D341Med (cell line): ENCODE measurements around the gene TRIOBP.

Experiments used
- DNase-seq: peaks from one replicate; pipeline ENCODE4 v3.0.0; 2012; ENCODE audit warnings: low spot score

TRIOBP gene

GRCh38 chr22:37751449-37752188 is 54.8 kb downstream of the TRIOBP start:
- DNase-seq: no peak

DNA sequence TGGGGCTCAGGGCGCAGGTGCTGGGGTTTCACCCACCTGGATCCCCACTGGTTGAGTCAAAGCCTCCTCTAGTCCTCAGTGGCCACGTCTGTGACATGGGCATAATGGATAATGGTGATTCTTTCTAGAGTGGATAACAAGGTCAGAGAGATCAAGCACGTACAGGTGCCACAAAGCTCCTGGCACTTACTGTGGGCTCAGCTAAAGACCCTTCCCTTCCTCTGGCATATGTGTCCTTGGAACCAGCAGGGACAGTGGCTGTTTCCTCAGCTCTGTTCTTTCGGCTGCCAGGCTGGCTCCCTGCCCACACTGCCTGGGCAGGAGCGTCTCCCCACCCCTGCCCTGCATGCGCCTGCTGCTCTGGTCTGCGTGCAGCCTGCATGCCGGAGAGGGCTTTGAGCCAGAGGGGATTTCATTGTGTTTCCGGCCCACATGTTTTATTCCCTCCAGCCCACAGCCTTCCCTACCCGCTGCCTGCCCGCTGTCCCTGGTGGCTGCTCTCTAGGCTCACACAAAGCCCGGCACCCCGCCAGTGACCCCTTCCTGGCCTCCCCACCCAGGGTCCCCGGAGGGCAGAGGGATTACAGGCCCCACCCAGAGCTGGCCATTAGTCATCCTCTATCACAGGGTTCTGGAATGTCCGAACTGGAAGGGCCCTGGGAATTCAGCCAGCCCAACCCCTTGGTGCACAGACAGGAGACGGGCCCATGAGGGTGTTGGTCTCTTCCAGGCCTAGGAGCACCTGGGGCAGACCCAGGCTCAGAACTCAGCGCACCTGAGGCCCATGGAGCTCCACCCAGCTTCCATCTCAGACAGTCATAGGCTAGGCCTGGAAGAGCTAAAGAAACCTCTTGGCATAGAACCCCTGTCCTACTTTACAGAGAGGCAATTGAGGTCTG is 55.6 kb downstream of the TRIOBP start:
- no peak for DNase-seq

DNA sequence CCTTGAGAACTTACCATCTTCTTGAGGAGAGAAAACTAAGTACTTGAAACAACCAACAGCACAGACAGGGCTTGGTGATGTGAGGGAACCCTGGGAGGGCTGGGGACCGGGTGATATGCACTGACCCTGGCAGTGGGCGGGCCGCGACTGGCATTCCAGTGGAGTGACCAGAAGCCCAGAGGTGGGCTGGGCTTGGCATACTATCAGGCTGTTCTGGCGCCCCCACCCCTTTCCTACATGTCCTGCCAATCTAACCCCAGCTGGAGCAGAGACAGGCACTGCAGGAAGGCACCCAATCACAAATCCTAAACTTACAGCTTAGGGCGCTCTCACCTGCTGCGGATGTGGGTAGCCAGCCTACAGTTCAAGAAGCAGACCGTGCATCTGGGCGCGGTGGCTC is 56.9 kb downstream of the TRIOBP start:
- no peak for DNase-seq

DNA sequence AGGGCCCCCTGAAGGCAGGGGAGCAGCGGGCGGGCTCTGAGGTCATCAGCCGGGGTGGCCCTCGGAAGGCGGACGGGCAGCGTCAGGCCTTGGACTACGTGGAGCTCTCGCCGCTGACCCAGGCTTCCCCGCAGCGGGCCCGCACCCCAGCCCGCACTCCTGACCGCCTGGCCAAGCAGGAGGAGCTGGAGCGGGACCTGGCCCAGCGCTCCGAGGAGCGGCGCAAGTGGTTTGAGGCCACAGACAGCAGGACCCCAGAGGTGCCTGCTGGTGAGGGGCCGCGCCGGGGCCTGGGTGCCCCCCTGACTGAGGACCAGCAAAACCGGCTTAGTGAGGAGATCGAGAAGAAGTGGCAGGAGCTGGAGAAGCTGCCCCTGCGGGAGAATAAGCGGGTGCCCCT is 60.8 kb downstream of the TRIOBP start:
- no peak for DNase-seq

DNA sequence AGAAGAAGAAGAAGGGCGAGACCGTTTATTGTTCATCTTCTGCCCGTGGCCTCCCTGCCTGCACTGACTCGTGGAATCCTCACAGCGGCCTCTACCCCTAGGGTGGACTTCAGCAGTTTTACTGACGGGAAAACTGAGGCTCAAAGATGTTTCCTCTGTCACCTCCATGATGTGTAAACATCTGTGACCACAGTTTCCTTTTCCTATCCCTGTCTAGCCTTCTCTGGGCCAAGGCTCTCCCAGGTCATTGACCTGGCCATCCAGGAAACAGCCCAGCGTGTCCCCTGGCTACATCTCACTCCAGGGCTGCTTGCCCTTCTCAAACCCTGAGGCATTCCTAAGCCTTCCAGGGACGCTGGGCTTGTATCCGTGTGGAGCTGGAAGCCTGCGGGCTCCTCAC is 61.8 kb downstream of the TRIOBP start:
- no peak for DNase-seq

- DNase-seq: no peak
Measured at GRCh38 chr22:37759281-37759680, 62.4 kb downstream of the TRIOBP start.

- DNase-seq: no peak
Measured at GRCh38 chr22:37760152-37760551, 63.3 kb downstream of the TRIOBP start.

DNA sequence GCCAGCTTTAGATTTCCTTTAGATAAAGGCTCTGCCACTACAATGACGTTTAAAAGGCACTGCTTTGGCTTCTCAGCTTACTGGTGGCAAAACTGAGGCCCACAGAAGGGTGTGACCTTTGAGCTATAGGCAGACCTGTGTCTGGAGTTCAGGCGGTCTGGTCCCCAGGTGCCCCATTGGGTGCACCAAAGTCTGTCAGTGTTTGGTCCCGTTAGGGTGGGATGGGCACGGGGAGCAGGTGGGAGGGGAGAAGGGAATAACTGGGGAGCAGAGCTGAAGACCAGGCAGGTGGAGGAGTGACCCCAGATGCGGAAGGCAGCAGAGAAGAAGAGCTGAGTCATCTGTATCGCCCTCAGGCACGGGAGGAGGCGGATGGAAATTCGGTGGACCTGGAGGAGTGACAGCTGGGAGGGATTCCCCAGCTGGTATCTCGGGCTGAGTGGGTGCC is 65.6 kb downstream of the TRIOBP start:
- DNase-seq: no peak

- no peak for DNase-seq
Measured at GRCh38 chr22:37763012-37763411, 66.2 kb downstream of the TRIOBP start.

GRCh38 chr22:37763652-37764051 is 66.8 kb downstream of the TRIOBP start:
- no peak for DNase-seq

DNA sequence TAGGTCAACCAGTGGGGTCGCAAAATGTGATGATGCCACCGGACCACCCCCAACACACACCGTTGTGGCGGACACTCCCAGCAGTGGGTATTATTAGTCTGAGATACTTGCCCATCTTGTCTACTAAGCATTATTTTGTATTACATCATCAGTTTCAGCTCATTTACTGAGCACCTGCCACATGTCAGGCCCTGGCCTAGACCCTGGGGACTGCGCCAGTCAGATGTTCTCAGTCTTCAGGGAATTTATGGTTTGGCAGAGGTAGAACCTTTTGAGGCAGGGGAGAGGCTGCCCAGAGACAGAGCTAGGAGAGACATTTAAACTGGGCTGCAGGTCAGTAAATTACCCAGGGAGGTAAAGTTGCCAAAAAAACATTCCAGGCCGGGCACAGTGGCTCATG is 67.8 kb downstream of the TRIOBP start:
- peak; percentile 75 for DNase-seq

DNA sequence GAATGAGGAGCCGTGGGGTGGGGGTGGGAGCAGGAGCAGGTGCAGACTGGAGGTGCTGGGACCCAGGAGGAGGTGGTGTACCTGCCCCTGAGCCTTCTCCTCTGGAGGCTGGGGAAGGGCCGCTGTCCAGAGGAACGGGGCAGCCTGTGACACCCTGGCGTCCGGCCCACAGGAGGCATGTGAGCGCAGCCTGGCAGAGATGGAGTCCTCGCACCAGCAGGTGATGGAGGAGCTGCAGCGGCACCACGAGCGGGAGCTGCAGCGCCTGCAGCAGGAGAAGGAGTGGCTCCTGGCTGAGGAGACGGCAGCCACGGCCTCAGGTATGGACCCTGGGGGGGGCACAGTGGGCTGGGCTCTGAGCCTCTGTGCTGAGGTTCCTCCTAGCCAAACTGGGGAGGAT is 68.7 kb downstream of the TRIOBP start:
- no peak for DNase-seq

GRCh38 chr22:37765953-37766576 is 69.2 kb downstream of the TRIOBP start:
- DNase-seq: no peak

GRCh38 chr22:37768273-37768672 is 71.4 kb downstream of the TRIOBP start:
- DNase-seq: no peak

DNA sequence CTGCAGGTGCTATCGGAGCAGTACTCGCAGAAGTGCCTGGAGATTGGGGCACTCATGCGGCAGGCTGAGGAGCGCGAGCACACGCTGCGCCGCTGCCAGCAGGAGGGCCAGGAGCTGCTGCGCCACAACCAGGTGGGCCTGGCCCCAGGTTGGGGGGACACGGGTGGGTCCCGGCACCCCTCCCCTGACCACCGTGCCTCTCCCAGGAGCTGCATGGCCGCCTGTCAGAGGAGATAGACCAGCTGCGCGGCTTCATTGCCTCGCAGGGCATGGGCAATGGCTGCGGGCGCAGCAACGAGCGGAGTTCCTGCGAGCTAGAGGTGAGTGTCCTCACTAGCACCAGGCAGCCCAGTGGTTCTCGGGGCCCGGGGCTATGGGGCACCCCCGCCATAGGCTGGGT is 72.2 kb downstream of the TRIOBP start:
- DNase-seq: no peak

DNA sequence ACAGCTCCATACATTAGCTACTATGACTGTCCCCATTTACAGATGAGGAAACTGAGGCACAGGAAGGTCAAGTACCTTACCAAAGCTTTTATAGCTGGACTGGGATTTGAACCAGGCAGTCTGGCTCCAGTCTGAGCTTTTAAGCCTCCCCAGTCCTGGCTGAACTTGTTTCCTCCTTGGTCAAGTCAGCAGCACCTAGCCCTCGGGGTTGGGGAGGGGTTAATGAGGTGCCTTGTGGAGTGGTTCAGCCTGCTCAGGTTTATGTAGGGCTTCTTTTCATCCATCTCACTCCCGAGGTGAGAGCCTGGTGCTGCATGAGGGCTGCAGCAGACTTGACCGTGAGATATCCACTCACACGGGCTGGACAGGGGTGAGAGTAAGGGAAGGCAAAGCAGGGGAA is 74.2 kb downstream of the TRIOBP start:
- DNase-seq: no peak

DNA sequence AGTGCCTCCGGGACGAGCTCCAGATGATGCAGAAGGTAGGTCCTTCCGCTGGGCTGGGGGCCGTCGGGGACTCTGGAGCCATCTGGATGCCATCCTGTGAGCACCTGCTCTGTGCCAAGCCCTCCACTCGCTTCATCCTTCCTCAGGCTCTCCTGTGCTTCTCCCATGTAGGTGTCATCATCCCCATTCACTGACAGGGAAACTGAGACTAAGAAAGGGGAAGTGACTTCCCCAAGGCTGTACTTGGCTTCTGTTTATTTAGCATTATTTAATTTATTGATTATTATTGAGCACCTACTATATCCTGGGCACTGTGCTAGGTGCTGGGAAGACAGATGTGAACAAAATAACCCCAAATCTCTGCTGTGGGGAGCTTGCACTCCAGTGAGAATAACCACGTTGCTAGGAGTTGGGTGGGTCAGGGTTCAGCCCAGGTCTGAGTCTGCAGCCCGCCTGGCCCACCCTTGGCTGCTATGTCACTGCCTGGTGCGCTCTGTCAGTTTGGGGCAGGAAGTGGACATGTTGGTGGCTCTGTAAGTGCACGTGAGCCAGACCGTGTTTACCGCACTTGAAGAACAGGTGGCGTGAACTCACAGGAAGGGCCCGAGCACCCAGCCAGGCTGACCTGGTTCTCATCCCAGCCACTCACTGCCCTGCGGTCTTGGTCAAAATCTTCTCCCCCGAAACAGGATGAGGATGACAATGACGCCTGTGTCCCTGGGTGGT is 75.0 kb downstream of the TRIOBP start:
- no peak for DNase-seq

- DNase-seq: no peak
Measured at GRCh38 chr22:37774728-37775127, 77.9 kb downstream of the TRIOBP start.

- no peak for DNase-seq
Measured at GRCh38 chr22:37775785-37776638, 79.2 kb downstream of the TRIOBP start.

- no peak for DNase-seq
Measured at GRCh38 chr22:37776639-37777005, 79.8 kb downstream of the TRIOBP start.

DNA sequence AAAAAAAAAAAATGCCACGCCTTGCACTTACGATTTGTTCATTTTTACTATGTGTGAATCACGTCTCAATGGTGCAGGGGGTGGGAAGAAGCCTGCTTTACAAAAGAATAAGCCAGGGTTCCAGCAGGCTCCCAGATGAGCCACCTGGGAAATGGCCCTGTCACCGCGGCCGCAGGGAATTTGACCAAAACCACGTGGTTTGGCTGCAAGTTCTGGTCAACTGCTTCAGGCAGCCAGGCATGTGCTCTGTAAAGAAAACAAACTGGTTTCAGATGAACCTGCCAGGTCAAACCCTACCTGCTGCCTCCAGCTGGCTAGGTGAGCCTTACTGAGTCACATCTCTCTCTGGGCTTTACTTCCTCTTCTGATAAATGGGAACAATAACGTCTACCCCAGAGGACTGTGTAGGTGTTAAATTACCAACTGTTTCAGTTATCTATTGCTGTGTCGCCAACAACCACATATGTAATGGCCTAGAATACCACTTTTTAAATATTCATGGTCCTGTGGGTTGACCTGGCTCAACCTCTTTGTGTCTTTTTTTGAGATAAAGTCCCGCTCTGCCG is 80.4 kb downstream of the TRIOBP start:
- no peak for DNase-seq
